Measurements from ENCODE around the gene DOHH. TPM values are rescaled to one million over a fixed set of nuclear protein-coding genes. Genes with fewer than 3 reads are reported as not detected.

The DOHH gene
- total RNA-seq, 4 donors from 2014 or later = 15.3 to 59.5 (median 42.8) TPM

GRCh38 chr19:3459089-3459881 lies 41.2 kb downstream of the DOHH start:
- ATAC-seq (peak; percentile 70 to 84), DNase-seq (peak; percentile 70 to 87)
- in situ Hi-C loops (cut with MboI; ENCODE audit: low sequenced_read_pairs in 4 of 4) (no loop called here), intact Hi-C loops (cut with DNase I; ENCODE audit: low total_unique reads) (no loop called here)
- Histone ChIP-seq H3K36me3 (peaks cover 0 to 59% of the 10 kb centered on the region in 2 donors), H3K9me3 (no peaks in the 10 kb centered on the region), H3K27ac (peak overlapping the region; percentile 77 to 82 (median 79)), H3K4me3 (no peak overlapping the region), H3K27me3 (no peaks in the 10 kb centered on the region), H3K4me1 (peaks cover 20 to 26% of the 10 kb centered on the region in 2 donors)
- TF ChIP-seq POLR2A (IDR thresholded peaks at IDR 0.05) (no peak), CTCF (IDR thresholded peaks at IDR 0.05 in 4 of 5, conservative IDR thresholded peaks at IDR 0.05 in 1 of 5) (no peak)

- no peak for DNase-seq
- intact Hi-C loops (cut with DNase I; ENCODE audit: low total_unique reads) = no loop called here
- in situ Hi-C loops (cut with MboI; ENCODE audit: low sequenced_read_pairs in 4 of 4) = no loop called here
- H3K9me3 ChIP-seq = no peaks in the 10 kb centered on the region
- ATAC-seq = no peak
- H3K27ac ChIP-seq = peak overlapping the region; percentile 77 to 82 (median 79)
- TF ChIP-seq POLR2A (IDR thresholded peaks at IDR 0.05) (no peak), CTCF (IDR thresholded peaks at IDR 0.05 in 4 of 5, conservative IDR thresholded peaks at IDR 0.05 in 1 of 5) (no peak)
- no peak overlapping the region for H3K4me3 ChIP-seq
- no peaks in the 10 kb centered on the region for H3K27me3 ChIP-seq
- peaks cover 0 to 59% of the 10 kb centered on the region in 2 donors for H3K36me3 ChIP-seq
- H3K4me1 ChIP-seq = peaks cover 20 to 24% of the 10 kb centered on the region in 2 donors
Observed at GRCh38 chr19:3458229-3459088, 42.0 kb downstream of the DOHH start.

GRCh38 chr19:3457528-3458228 lies 42.8 kb downstream of the DOHH start:
- no peak for ATAC-seq
- intact Hi-C loops (cut with DNase I; ENCODE audit: low total_unique reads) = no loop called here
- H3K27me3 ChIP-seq = no peaks in the 10 kb centered on the region
- H3K4me1 ChIP-seq = peaks cover 20 to 24% of the 10 kb centered on the region in 2 donors
- DNase-seq = no peak
- in situ Hi-C loops (cut with MboI; ENCODE audit: low sequenced_read_pairs in 4 of 4) = no loop called here
- no peak overlapping the region for H3K4me3 ChIP-seq
- peaks cover 0 to 59% of the 10 kb centered on the region in 2 donors for H3K36me3 ChIP-seq
- TF ChIP-seq CTCF (IDR thresholded peaks at IDR 0.05 in 4 of 5, conservative IDR thresholded peaks at IDR 0.05 in 1 of 5) = no peak
- TF ChIP-seq POLR2A (IDR thresholded peaks at IDR 0.05) = no peak
- no peaks in the 10 kb centered on the region for H3K9me3 ChIP-seq
- peak overlapping the region; percentile 77 to 82 (median 79) for H3K27ac ChIP-seq

- intact Hi-C loops (cut with DNase I; ENCODE audit: low total_unique reads) = no loop called here
- no peaks in the 10 kb centered on the region for H3K9me3 ChIP-seq
- in situ Hi-C loops (cut with MboI; ENCODE audit: low sequenced_read_pairs in 4 of 4) = no loop called here
- TF ChIP-seq POLR2A (IDR thresholded peaks at IDR 0.05) = no peak
- TF ChIP-seq CTCF (IDR thresholded peaks at IDR 0.05 in 4 of 5, conservative IDR thresholded peaks at IDR 0.05 in 1 of 5) = no peak
- H3K4me3 ChIP-seq = no peak overlapping the region
- ATAC-seq = no peak
- peaks cover 20 to 24% of the 10 kb centered on the region in 2 donors for H3K4me1 ChIP-seq
- H3K27ac ChIP-seq = peak overlapping the region; percentile 77 to 82 (median 79)
- DNase-seq = no peak
- peaks cover 0 to 59% of the 10 kb centered on the region in 2 donors for H3K36me3 ChIP-seq
- H3K27me3 ChIP-seq = no peaks in the 10 kb centered on the region
Observed at GRCh38 chr19:3456925-3457527, 43.4 kb downstream of the DOHH start.

Measured in gastrocnemius medialis (tissue), 4 donors.